NCI-H510A (cell line): ENCODE results near the gene SORL1.

Source experiments
- DNase-seq: peaks from one replicate; lab custom pipeline; 2025; lab: John Stamatoyannopoulos, UW

The SORL1 gene

DNA sequence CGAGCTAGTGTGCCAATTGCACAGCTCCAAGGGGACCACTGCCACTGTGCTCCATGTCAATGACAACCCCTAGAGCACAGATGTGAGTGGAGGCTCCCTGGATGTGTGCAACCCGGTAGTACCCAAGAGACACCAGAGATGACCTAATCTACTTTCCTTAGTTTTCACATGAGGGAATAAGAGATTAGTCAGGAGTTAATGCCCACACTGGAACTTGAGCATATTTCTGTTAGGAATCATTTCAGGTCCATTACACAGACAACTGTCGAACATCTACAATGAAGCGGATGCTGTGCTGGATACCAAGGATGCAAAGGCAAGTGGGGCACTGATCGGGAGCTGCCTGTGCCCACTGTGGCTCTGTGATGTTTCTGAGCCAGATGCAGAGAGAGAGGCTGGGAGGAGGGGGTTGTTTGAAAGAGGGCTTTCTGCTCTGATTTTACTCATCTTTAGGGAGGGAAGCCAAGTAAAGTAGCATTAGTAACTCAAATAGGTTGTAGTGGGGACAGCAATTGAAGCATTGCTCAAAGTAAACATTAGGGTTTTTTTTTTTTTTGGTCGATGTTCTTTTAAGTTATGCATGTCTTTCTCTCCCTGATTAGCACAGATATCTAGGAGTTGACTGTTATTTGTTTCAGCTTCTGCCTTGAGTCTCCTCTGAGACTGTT, 83.1 kb downstream of the SORL1 start:
- no peak for DNase-seq

DNA sequence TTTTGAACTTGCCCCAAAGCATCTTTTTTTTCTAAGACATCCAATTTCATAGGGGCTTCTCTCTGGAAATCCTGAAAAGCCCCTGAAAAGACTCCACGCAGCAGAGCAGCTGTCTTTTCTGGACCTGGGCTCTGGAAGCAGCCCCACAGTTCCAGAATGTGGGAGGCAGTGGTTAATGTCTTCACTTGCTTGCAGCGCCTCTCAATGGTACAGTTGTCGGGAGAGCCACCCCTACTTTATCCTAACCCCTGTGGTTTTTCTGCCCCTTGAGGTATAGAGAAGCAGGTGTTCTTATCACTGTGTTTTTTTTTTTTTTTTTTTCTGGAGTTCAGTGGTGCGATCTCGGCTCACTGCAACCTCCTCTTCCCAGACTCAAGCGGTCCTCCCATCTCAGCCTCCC, 84.0 kb downstream of the SORL1 start:
- DNase-seq, result no peak

DNA sequence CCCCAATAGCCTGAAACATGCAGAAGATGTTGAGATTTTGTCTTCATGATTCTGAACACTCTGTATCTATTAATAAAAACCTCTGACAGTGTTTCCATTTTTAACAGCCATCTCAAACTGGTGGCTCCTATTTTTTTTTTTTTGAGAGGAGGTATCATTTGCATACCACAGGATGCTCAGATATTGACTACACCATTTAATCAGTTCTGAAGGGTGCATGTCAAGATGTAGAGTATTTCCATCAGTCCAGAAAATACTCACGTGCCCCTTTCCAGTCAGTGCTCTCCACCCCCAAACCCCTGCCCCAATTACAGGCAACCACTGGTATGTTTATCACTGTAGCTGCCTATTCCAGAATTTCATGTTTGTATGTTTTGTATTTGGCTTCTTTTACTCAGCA, 85.9 kb downstream of the SORL1 start:
- DNase-seq, result no peak

DNA sequence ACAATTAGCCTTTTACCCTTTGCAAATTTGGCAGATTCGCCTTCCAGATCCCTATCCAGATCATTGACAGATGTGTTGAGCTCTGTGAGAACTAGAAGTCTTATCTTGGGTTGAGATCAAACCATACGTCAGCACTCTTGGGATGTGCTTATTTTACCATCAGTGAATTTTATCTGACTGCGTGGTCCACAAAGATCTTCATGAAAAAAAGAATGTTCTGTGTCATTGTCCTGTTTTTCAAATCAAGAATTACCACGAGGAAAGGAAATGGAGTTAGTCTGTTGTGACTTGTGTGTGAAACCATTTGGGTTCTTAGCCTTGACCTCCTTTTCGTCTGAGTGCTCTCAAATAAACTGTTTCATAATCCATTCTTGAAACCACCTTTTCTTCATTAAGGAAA, 86.9 kb downstream of the SORL1 start:
- DNase-seq, result no peak

DNA sequence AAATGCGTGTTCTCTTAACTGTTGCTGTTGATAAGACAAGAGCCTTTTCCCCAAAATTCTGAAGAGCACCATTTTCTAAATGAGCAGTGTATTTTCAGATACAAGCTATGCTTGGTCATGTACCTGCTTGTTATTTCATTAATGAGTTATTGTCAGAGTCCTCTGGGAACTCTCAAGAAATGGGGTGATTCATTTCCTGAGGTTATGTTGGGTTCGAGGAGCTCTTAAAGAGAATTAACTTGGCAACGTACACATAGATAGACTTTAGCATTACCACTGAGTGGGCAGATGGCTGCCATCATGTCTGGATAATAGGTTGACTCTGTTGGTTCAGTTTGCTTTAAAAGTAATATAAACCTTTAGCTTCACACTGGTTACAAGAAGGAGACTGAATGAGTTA, 88.5 kb downstream of the SORL1 start:
- no peak for DNase-seq

DNA sequence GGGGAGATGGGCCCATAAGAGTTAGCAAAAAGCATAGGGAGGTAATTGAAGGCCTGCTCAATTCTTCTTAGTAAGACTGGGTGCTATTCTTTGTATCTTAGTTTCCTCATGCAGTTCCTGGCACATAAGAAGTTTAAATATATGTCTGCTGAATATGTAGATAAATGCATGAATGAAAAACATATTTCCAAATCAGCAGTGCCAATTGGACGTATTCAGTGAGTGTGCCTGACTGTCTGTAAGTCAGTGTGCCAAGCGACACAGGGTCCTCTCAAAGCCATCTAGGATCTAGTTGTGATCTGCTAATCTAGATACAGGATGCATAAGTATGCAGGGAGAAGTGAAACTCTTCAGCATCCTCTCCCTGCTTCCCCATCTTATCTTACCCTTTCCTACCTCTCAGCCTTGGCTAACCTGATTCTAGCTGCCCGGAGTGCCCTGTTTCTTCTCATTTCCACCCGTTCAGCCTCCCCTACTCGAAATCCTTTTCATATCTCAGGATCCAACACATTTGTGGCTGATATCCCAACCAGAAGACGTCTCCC, 91.8 kb downstream of the SORL1 start:
- DNase-seq, result no peak

DNA sequence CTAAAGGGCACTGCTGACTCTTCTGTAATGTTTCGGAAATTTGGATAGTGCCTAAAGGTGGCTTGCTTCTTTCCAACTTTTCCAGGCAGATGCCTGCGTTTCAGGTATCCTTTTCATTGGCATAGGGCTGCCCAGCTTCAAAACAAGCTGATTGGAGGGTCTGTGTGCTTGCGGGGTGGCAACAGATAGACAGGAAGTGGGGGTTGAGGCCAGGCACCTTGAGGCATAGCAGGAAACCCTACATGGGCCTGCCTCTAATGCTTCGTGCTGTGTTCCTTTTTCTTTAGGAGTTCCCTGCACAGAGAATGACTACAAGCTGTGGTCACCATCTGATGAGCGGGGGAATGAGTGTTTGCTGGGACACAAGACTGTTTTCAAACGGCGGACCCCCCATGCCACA, 92.8 kb downstream of the SORL1 start:
- no peak for DNase-seq

DNA sequence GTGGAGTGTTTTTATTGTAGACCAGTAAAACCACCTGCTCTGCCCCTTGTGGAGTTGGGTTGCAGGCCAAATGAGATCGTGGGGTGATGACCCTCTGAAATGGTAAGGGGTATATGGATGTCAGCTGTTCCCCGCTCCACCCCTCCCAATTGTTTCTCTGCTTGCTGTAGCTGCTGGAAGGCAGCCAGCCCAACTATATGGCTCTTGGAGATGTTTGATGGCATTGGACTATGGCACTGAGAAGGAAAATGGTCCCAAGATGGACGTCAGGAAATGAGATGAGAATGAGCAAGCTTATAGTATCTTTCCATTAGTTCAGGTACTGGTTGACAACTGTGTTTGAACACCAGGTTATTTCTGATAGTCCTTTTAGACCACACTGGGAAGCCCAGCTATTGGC, 95.5 kb downstream of the SORL1 start:
- DNase-seq, result no peak

DNA sequence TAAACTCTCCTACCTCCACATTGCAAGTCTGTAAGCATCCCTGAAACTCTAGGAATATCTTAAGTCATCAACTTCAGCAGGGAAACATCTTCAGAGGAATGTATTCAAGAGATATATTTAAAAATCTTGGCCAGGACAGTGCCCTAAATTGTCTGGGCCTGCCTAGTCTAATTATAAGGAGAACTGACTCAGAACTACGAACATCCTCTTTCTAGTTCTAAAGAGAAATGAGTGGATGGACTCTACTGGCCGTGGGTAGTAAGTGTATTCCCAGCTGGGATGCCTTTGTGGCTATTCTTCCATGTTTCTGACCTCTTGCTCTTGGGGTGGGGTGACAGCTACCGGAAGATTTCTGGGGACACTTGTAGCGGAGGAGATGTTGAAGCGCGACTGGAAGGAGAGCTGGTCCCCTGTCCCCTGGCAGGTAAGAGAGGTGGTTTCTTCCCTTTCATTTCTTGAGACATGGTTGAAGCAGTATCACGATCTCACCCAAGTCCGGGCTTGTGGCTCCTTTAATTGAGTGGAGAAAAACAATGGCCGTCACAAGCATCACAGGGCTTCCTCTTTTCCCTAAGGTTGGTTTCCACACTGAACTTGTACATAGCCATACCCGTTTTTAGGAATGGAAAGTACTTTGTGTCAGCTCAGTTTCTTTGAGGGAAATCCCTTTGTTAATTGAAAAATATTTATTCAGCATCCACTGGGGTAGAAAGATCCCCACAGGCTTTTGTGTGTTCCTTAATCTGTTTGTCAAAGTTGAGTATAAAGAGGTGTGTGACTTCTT, 98.3 kb downstream of the SORL1 start:
- no peak for DNase-seq

DNA sequence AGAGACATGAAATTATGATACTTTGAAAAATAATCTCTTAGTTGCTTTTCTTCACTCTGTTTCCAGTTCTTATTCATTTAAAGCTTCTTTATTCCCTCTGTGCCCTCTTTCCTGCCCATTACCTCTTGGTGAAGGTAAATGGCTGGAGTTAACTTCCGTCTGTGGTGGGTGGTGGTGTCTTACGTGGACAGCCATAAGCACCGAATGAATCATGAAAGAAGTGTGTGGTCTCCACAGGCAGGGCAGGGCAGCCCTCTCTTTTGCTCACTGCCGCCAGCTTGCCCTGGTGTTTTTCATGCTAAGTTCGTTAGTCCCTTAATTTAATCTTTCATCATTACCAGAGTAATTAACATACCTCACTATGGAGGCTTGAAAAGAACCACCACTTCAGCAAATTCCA, 99.3 kb downstream of the SORL1 start:
- DNase-seq, result no peak

DNA sequence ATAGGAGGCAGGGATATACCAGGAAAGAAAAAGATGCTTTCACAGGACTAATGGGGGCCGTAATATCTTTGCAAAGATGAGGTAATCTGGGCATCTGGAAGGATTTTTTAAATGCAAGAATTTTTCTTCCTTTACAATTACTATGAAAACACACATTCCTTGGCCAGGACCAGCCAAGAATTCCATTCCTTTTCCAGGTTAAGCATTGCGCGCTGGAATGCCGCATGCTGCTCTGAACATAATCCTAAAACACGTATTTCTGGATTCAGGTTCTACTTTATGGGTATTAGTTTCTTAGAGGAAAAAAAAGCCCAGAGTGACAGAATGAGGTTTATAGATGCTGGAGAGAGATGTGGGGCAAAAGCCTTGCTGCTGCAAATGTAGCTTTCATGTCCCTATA, 100.0 kb downstream of the SORL1 start:
- DNase-seq, result no peak

DNA sequence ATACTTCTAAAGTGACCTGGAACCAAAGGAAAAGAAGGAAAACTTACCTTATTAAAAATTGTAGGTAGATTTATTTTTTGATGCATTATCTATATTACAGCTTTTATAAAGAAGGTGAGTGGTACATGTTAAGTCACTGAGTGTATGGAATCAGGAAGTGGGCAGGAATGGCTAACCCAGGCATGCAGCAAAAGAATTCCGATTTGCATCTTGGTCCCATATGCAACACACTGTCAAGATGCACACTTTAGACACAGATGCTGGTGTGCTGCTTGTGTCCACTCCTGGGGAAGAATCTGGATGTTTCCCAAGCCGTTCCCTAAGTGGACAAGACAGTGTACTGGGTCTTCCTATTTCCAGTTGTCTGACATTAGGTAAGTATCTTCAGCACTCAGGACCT, 100.5 kb downstream of the SORL1 start:
- DNase-seq, result no peak

DNA sequence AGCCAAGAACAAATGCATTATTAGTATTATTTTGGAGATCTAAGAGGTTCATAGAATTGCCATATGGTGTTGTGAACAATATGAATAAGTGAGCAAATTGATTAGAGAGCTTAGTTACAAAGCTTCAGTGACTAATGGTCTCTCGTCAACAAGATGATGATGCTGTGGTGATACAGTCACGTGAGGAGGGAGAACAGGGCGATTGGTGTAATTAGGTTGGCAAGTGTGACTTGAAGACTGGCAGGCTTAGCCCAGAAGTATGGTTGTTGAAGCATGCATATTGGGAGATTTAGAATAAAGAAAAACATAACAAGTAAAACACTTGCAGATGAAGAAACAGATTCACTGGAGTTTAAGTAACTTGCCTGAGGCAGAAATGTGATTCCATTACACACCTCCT, 101.3 kb downstream of the SORL1 start:
- no peak for DNase-seq

DNA sequence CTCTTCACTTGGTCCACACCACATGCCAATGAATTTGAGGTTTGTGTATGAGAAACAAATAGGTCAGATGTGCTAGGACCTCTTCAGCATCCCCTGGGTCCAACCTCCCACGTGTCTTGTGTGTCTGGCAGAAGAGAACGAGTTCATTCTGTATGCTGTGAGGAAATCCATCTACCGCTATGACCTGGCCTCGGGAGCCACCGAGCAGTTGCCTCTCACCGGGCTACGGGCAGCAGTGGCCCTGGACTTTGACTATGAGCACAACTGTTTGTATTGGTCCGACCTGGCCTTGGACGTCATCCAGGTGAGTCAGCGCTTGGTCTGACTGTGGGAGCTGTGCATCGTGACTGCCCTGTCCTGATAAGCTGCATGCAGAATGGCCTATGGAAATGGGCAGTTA, 101.7 kb downstream of the SORL1 start:
- DNase-seq, result no peak

DNA sequence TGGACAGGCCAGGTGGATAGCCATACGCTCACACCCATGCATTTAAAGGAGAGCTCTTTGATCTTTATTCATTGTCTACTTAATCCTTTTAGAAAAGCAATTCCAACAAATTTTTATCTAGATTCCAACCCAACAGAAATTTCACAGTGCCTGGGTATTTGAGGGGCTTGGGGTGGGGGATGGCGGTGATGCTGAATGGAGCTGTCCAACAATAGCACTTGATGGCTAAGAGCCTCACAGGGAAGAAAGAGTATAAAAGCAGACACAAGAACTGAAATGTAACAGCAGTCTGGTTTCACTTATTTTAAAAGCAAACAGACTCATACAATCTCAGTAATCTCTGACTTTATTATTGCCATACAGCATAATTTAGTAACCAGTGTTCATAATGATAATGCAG, 102.4 kb downstream of the SORL1 start:
- DNase-seq, result no peak

DNA sequence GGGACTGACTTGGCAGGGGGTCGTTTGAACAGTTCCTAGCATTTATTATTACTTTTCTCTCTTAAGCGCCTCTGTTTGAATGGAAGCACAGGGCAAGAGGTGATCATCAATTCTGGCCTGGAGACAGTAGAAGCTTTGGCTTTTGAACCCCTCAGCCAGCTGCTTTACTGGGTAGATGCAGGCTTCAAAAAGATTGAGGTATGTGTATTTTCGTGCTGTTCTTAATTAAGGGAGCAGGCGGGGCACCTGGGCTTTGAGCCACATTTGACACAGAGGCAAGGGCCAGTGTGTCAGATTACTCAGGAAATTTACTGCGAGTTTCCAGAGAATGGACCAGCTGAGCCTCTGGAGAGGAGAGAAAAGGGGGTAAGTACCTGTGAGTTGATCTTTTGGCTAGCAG, 103.0 kb downstream of the SORL1 start:
- DNase-seq, result no peak

DNA sequence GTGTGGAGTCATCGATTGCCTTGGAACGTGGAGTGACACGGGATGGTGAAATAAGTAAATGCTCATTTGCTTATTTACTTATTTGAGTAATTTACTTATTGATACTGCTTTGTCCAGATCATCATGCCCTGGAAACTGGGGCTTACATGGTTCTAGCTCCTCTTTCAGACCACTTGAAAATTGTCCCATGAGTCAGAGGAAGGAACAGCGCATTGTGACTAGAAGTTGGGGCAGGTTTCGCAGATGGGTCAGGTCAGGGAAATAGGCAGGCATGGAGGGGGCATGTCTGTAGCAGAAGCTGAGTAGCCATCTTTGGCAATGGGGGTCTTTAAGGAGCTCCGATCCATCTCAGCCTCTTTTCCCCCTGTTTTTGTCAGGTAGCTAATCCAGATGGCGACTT, 104.8 kb downstream of the SORL1 start:
- DNase-seq, result no peak

DNA sequence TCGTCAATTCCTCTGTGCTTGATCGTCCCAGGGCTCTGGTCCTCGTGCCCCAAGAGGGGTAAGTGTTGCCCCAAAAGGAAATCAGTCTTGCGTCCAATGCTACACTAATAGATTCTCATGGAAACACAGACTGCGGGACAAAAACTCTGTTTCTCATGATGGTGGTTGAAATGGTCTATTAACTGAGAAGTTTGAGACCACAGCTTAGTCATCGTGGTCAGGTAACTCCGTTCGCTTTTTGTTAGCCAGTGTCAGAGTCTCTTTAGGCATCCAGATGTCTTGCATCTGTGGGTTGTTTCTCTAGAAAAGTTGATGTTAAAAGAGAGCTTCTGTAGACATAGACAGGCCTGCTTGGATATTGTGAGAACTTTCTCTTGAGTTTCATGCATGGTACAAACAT, 105.2 kb downstream of the SORL1 start:
- no peak for DNase-seq

DNA sequence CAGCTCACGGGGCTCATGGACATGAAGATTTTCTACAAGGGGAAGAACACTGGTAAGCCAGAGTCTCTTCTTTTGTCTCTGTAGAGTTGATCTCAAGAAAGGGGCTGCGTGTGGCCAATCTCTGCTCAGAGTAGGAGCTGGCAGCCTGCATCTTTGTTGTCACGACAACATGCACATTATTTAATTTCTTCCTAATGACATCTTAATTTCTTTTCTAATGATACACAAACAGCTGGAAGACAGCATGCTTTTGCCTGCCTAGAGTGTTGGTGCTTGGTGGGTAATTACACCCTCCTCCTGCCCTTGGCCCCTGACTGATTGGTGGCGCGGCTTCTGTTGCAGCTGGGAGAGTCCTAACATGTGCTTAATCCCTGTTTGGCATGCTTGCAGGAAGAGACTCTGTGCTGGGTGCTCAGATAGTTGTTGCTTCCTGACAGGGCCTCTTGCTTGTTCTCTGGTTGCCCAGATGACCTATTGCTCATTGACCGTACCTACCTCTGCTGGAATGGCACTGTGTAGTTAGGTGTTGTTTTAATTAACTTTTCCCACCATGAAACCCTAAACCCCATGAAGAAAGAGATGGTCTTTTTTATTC, 107.6 kb downstream of the SORL1 start:
- DNase-seq, result no peak

DNA sequence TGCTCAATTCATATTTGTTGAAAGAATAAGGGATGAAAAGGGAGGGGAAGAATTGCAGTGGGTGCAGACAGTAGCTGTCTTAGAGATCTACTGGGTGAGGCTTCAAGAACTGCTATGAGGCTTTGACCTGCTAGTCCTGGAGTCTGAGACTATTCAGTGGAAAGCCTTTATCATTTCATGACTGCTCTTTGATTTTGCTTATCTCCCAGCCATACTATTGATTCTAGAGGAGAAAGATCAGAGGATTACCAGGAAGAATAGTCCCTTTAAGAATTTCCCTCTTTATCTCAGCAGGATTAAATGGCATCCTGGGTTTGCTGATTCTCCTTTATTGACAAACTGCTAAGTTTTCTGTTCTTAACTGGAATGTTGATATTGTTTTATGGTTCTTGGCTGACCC, 108.1 kb downstream of the SORL1 start:
- DNase-seq, result no peak

DNA sequence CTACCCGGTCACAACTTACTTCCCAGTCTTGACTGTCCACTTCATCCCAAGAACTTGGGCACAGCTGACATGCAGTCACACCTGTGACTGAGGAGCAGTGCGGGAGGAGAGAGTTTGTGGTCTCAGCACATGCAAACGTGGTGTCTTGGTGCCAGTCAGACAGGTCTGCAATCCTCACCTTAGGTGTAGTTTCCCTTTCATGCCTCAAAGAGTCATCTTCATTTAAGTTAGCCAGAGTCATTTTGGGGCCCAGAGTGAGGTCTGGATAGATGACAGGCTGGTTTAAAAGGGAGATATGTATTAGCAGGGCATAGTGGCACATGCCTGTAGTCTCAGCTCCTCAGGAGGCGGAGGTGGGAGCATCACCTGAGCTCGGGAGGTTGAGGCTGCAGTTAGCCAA, 109.1 kb downstream of the SORL1 start:
- DNase-seq, result no peak

DNA sequence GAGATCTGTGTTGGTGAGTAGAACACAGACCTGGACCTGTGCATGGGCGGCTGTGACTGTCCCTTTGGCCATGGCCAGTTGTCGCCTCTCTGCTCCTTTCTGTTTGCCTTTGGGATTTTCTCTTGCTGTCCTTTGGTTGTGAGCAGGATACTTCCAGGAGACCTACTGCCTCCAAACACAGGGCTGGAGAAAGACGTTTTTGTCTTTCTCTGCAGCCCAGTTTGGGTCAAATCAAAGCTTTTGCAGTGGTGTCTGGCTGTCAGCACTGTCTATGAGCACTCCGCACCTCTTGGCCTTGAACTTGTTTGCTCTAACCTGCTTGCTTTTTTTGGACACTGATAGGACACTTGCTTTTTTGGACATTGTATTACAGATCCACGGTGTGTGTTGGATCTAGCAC, 109.6 kb downstream of the SORL1 start:
- no peak for DNase-seq

DNA sequence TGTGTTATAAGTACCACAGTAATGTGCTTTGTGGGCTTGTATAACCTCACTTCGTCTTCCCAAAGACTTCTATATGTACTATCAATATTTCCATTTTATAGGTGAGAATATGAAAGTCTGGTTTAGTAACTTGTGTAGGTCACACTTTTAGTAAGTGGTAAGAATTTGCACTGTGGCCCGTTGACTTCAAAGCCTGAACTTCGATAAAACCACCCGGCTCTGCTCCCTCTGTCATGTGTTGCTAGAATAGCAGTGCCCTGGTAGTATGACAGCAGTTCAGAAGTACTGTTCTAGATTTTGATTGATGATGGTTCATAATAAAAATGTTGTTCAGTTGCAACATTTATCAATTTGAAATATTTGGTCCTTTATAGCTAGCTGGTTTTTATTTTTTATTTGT, 110.9 kb downstream of the SORL1 start:
- DNase-seq, result no peak
